ENCODE results near the gene FBXL13.
A peak's percentile ranks its signal among the peaks of the same experiment; 100 is the strongest.
"Not testable (repeated sequence)": the region's sequence is repeated elsewhere in the genome, so short reads cannot be mapped to it uniquely, and the experiment has no call there.

FBXL13 gene

GRCh38 chr7:103082497-103082896, 7.9 kb upstream of the FBXL13 start:
- TF ChIP-seq CTCF (conservative IDR thresholded peaks at IDR 0.05; ENCODE audit: low read depth) = no peak
- H3K27ac ChIP-seq = no peak overlapping the region
- DNase-seq (ENCODE audit: low spot score) = no peak
- ChIA-PET POLR2A (ENCODE audit: low non-redundant PET) (no interaction called here), CTCF (no interaction called here)

- CTCF ChIA-PET = no interaction called here
- H3K27ac ChIP-seq = no peak overlapping the region
- POLR2A ChIA-PET (ENCODE audit: low non-redundant PET) = no interaction called here
- no peak for TF ChIP-seq CTCF (conservative IDR thresholded peaks at IDR 0.05; ENCODE audit: low read depth)
- no peak for DNase-seq (ENCODE audit: low spot score)
These were observed 6.3 kb upstream of the FBXL13 start for GRCh38 chr7:103080923-103081322.

GRCh38 chr7:103079836-103080235, 5.2 kb upstream of the FBXL13 start:
- H3K27ac ChIP-seq = no peak overlapping the region
- CTCF ChIA-PET = interaction anchor here (0.9 kb wide), 1 partner anchor 334 kb away, joined by 4 read pairs; no protein-coding TSS in a partner anchor
- DNase-seq (ENCODE audit: low spot score) = no peak
- TF ChIP-seq CTCF (conservative IDR thresholded peaks at IDR 0.05; ENCODE audit: low read depth) = no peak
- POLR2A ChIA-PET (ENCODE audit: low non-redundant PET) = no interaction called here

- DNase-seq (ENCODE audit: low spot score); POLR2A ChIA-PET (ENCODE audit: low non-redundant PET); CTCF ChIA-PET; H3K27ac ChIP-seq: not testable (repeated sequence)
These were observed 3.6 kb upstream of the FBXL13 start for GRCh38 chr7:103078226-103078625.

- ChIA-PET POLR2A (ENCODE audit: low non-redundant PET) (no interaction called here), CTCF (no interaction called here)
- no peak for TF ChIP-seq CTCF (conservative IDR thresholded peaks at IDR 0.05; ENCODE audit: low read depth)
- no peak for DNase-seq (ENCODE audit: low spot score)
- H3K27ac ChIP-seq = no peak overlapping the region
These were observed 2.7 kb upstream of the FBXL13 start for GRCh38 chr7:103077318-103077717.

GRCh38 chr7:103076764-103077163, 2.2 kb upstream of the FBXL13 start:
- POLR2A ChIA-PET (ENCODE audit: low non-redundant PET) = no interaction called here

More at GRCh38 chr7:103076764-103077163, 2.2 kb upstream of the FBXL13 start:
- peak overlapping the region; percentile 19 for H3K27ac ChIP-seq
- TF ChIP-seq CTCF (conservative IDR thresholded peaks at IDR 0.05; ENCODE audit: low read depth) = no peak
- DNase-seq (ENCODE audit: low spot score) = no peak
- CTCF ChIA-PET = no interaction called here

Measured in RWPE1 (cell line).